GM12801 (cell line): ENCODE data around the gene ITGB8.

Source experiments
- TF ChIP-seq, protein P1 (sequence below): IDR thresholded peaks from one replicate; pipeline ENCODE4 v1.5.1; 2011; ENCODE audit warnings: control low read depth; ENCODE audit not compliant: insufficient read length; ENCODE audit errors: extremely low read depth

ITGB8 gene

DNA sequence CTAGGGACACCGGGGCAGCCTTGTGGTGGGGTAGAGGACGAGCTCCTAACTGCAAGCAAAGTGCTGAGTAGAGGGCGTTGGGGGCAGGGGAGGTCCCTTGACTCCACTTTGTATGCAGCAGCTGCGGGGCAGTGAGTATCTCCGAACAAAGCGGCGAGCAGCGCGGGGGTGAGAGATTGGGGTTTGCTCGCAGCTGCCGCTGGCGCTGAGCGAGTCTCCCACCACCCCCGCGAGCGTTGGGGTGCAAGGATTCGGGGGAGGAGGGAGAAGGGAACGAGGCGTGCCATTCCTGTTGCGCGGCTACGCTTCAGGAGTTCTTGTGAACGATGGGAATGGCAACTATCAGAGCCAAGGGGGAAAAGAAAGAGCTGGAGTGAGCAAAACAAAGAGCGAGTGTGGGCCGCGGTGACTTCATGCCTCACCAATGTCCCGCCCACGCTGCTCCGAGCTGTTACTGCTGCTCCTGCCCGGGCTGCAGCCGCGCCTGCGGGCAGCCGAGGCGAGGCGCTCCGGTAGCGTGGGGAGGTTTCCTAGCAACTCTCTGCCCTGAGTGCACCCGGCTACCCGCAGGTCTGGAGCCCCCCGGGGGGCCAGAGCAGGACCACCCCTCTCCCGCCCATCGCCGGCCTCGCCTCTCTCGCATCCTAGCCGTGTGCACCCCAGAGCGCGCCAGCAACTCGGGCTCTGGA, at the start of gene ITGB8:
ITGB8 (plus strand) TSS at position 662 of the 689 bp plus-strand sequence. CDS start 907 bp downstream, outside the sequence.
- TF ChIP-seq, protein P1, sequence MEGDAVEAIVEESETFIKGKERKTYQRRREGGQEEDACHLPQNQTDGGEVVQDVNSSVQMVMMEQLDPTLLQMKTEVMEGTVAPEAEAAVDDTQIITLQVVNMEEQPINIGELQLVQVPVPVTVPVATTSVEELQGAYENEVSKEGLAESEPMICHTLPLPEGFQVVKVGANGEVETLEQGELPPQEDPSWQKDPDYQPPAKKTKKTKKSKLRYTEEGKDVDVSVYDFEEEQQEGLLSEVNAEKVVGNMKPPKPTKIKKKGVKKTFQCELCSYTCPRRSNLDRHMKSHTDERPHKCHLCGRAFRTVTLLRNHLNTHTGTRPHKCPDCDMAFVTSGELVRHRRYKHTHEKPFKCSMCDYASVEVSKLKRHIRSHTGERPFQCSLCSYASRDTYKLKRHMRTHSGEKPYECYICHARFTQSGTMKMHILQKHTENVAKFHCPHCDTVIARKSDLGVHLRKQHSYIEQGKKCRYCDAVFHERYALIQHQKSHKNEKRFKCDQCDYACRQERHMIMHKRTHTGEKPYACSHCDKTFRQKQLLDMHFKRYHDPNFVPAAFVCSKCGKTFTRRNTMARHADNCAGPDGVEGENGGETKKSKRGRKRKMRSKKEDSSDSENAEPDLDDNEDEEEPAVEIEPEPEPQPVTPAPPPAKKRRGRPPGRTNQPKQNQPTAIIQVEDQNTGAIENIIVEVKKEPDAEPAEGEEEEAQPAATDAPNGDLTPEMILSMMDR: no peak

DNA sequence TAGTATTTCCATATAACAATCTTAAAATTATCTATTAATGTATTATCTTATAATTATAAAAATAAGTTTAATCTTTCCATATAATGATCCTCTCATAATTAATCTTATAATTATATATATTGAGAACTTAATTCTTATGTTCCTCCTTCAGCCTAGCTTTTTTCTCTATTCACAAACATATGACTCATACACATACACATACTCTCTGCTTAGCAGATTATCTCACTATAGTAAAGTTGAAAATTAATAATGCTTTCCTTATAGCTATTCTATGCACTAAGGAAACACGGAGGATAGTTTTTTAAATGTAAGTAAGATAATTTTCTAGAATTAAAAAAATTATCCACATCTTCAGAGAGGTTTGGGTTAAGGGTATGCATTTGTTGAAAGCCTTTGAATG, 47.7 kb upstream of the ITGB8 start:
- TF ChIP-seq, protein P1: no peak

GRCh38 chr7:20283385-20283784, 47.3 kb upstream of the ITGB8 start:
- TF ChIP-seq, protein P1: no peak

DNA sequence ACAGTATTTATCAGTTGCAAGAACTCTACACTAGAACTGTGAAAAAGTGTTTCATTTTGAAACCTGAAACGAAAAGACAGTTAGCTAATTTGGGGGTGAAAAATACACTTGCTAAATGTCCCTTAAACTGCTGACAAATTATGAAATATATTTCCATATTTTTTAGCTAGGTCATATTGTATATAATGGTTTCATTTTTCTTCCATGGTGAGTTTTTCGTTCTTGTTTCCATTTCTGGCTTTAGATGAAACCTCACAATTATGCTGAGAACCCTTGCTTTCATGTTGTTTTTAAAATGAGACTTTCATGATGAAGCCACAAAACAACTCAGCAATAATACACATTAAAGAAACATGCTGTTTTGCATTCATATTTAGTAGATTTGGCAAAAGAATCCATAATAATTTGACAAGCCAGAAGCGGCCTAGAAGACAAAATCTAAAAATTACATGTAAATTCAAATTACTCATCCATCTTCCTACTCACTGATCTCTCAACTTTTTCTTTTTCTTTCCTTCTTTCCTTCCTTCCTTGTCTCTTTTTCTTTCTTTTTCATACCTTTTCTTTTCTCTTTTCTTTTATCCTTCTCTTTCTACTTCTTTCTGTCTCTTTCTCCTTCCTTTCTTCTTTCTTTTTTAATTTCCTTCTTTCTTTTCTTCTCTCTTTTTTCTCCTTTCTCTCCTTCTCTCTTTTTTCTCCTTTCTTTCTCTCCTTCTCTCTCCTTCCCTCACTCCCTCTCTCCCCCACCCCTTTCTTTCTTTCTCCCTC, 46.5 kb upstream of the ITGB8 start:
- TF ChIP-seq, protein P1: no peak

GRCh38 chr7:20284771-20285143, 45.9 kb upstream of the ITGB8 start:
- TF ChIP-seq, protein P1: no peak

DNA sequence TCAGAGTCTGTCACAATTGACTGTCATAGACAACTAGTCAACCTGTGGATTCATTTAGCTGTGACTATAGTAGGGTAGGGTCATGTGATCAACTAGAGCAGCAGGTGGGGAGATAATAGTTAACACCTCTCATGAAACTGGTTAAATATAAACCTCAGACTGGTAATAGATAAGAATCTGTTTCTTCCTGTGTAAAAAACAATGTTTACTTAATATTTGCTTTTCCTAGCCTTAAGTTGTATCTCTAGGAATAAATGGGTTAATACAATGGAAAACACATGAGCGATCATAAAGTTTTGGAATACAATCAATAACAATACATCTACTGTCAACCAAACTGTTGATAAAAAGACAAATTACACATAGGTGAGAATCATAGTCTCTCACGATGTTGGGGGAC, 43.4 kb upstream of the ITGB8 start:
- TF ChIP-seq, protein P1: no peak

- TF ChIP-seq, protein P1: no peak
These were observed 42.7 kb upstream of the ITGB8 start for GRCh38 chr7:20288036-20288435.
